ENCODE data around the gene NFIB. TPM values are rescaled to one million over a fixed set of nuclear protein-coding genes. Genes with fewer than 3 reads are reported as not detected.
A peak's percentile ranks its signal among the peaks of the same experiment; 100 is the strongest.

The NFIB gene
- total and polyA plus RNA-seq, 2 experiments from 2014 or later = 15.2 to 27.3 TPM

- Histone ChIP-seq H3K9me2 (replicated peaks; ENCODE audit: insufficient read depth) (no peaks in the 10 kb centered on the region), H3K27me3 (no peaks in the 10 kb centered on the region), H3K79me2 (peaks cover 47% of the 10 kb centered on the region), H2AFZ (no peak overlapping the region), H3K4me1 (ENCODE audit: insufficient read depth) (no peaks in the 10 kb centered on the region), H3K36me3 (replicated peaks; ENCODE audit: insufficient read depth, low read depth) (no peaks in the 10 kb centered on the region), H3K9me3 (ENCODE audit: low read depth) (no peaks in the 10 kb centered on the region), H3K4me3 (no peak overlapping the region), H4K20me1 (ENCODE audit: insufficient read depth, poor library complexity, severe bottlenecking) (peaks cover 2% of the 10 kb centered on the region), H3K4me2 (no peak overlapping the region), H3K27ac (no peak overlapping the region)
- WGBS (ENCODE audit: low lambda C conversion rate, missing lambda C conversion rate) = 94% methylated on average over 1 of the region's 1 CpG
- DNase-seq (ENCODE audit: low spot score) = no peak
- no peak for TF ChIP-seq EZH2phosphoT487 (IDR thresholded peaks at IDR 0.05; ENCODE audit: low read depth, severe bottlenecking, unreplicated experiment)
- TF ChIP-seq EZH2 (IDR thresholded peaks at IDR 0.05; ENCODE audit: borderline replicate concordance) = no peak
- TF ChIP-seq CTCF (IDR thresholded peaks at IDR 0.05; ENCODE audit: poor library complexity) = no peak
These were observed 130.9 kb downstream of the NFIB start for GRCh38 chr9:14183001-14183400.

- no peaks in the 10 kb centered on the region for H3K4me1 ChIP-seq (ENCODE audit: insufficient read depth)
- H2AFZ ChIP-seq = no peak overlapping the region
- peak overlapping the region; percentile 24 for H3K4me2 ChIP-seq
- DNase-seq (ENCODE audit: low spot score) = no peak
- no peaks in the 10 kb centered on the region for H3K9me2 ChIP-seq (replicated peaks; ENCODE audit: insufficient read depth)
- TF ChIP-seq EZH2 (IDR thresholded peaks at IDR 0.05; ENCODE audit: borderline replicate concordance) = no peak
- TF ChIP-seq EZH2phosphoT487 (IDR thresholded peaks at IDR 0.05; ENCODE audit: low read depth, severe bottlenecking, unreplicated experiment) = no peak
- no peak for TF ChIP-seq CTCF (IDR thresholded peaks at IDR 0.05; ENCODE audit: poor library complexity)
- no peaks in the 10 kb centered on the region for H3K36me3 ChIP-seq (replicated peaks; ENCODE audit: insufficient read depth, low read depth)
- peaks cover 37% of the 10 kb centered on the region for H3K79me2 ChIP-seq
- no peaks in the 10 kb centered on the region for H3K9me3 ChIP-seq (ENCODE audit: low read depth)
- H3K27ac ChIP-seq = no peak overlapping the region
- H3K27me3 ChIP-seq = no peaks in the 10 kb centered on the region
- H3K4me3 ChIP-seq = no peak overlapping the region
- WGBS (ENCODE audit: low lambda C conversion rate, missing lambda C conversion rate) = 91% methylated on average over 3 of the region's 3 CpGs
- H4K20me1 ChIP-seq (ENCODE audit: insufficient read depth, poor library complexity, severe bottlenecking) = no peaks in the 10 kb centered on the region
These were observed 132.9 kb downstream of the NFIB start for GRCh38 chr9:14180960-14181537.

GRCh38 chr9:14180093-14180959, 133.6 kb downstream of the NFIB start:
- Histone ChIP-seq H3K79me2 (peaks cover 30% of the 10 kb centered on the region), H3K4me3 (no peak overlapping the region), H3K36me3 (replicated peaks; ENCODE audit: insufficient read depth, low read depth) (no peaks in the 10 kb centered on the region), H4K20me1 (ENCODE audit: insufficient read depth, poor library complexity, severe bottlenecking) (no peaks in the 10 kb centered on the region), H3K4me2 (peak overlapping the region; percentile 24), H3K27ac (peak overlapping the region; percentile 10), H3K4me1 (ENCODE audit: insufficient read depth) (no peaks in the 10 kb centered on the region), H2AFZ (no peak overlapping the region), H3K27me3 (no peaks in the 10 kb centered on the region), H3K9me2 (replicated peaks; ENCODE audit: insufficient read depth) (no peaks in the 10 kb centered on the region), H3K9me3 (ENCODE audit: low read depth) (no peaks in the 10 kb centered on the region)
- TF ChIP-seq EZH2phosphoT487 (IDR thresholded peaks at IDR 0.05; ENCODE audit: low read depth, severe bottlenecking, unreplicated experiment) (no peak), CTCF (IDR thresholded peaks at IDR 0.05; ENCODE audit: poor library complexity) (no peak), EZH2 (IDR thresholded peaks at IDR 0.05; ENCODE audit: borderline replicate concordance) (no peak)
- DNase-seq (ENCODE audit: low spot score) = no peak
- WGBS (ENCODE audit: low lambda C conversion rate, missing lambda C conversion rate) = 87% methylated on average over 11 of the region's 11 CpGs

Measured in hepatocyte (in vitro differentiated cells).